WTC11 (cell line): Measurements from ENCODE around the gene KLF7. TPM values are rescaled to one million over a fixed set of nuclear protein-coding genes. Genes with fewer than 3 reads are reported as not detected.

Experiments
- ATAC-seq: fragments of 200-7000 bp; cut with Tn5 transposase; 2 replicates; pipeline ENCODE4 v1.10.0; 2021; ENCODE audit warnings: mild to moderate bottlenecking, moderate library complexity
- CTCF ChIA-PET: fragments of 300-600 bp; sonication (Branson Sonifier 250); formaldehyde crosslinking; loops from one replicate; lab custom pipeline; 2021; ENCODE audit warnings: antibody characterized with exemption; lab: Charles Lee
- POLR2A ChIA-PET: fragments of 350-600 bp; sonication (Branson Sonifier 250); formaldehyde crosslinking; loops from one replicate; lab custom pipeline; 2021; ENCODE audit warnings: antibody characterized with exemption; lab: Charles Lee
- DNase-seq: peaks from one replicate; pipeline ENCODE4 v3.0.0; 2021; ENCODE audit warnings: low spot score
- H3K27ac Mint-ChIP-seq: 2 replicates; pipeline ENCODE4 v1.8.0; 2021; ENCODE audit warnings: mixed read lengths
- H3K27me3 Mint-ChIP-seq: 2 replicates; pipeline ENCODE4 v1.8.0; 2021; ENCODE audit warnings: low read depth, mild to moderate bottlenecking, moderate library complexity, mixed read lengths
- H3K36me3 Mint-ChIP-seq: 2 replicates; pipeline ENCODE4 v1.8.0; 2021; ENCODE audit warnings: mixed read lengths
- H3K4me1 Mint-ChIP-seq: 2 replicates; pipeline ENCODE4 v1.8.0; 2022; ENCODE audit warnings: mixed read lengths
- H3K4me3 Mint-ChIP-seq: 2 replicates; pipeline ENCODE4 v1.8.0; 2021; ENCODE audit warnings: mild to moderate bottlenecking, moderate library complexity, mixed read lengths
- H3K9me3 Mint-ChIP-seq: 2 replicates; pipeline ENCODE4 v1.8.0; 2021; ENCODE audit warnings: mixed read lengths
- AFF4 ChIP-seq: sonication (generic); formaldehyde crosslinking; IDR thresholded peaks from 2 replicates; pipeline ENCODE4 v1.8.1; 2023; ENCODE audit warnings: mild to moderate bottlenecking, missing genetic modification reagents, borderline replicate concordance
- ATF6 ChIP-seq: sonication (generic); formaldehyde crosslinking; IDR thresholded peaks from 2 replicates; pipeline ENCODE4 v1.8.1; 2023; ENCODE audit warnings: mild to moderate bottlenecking, missing genetic modification reagents
- ETV6 ChIP-seq: sonication (generic); formaldehyde crosslinking; IDR thresholded peaks from 2 replicates; pipeline ENCODE4 v1.8.1; 2022; ENCODE audit warnings: mild to moderate bottlenecking, missing genetic modification reagents
- GABPB1 ChIP-seq: sonication (generic); formaldehyde crosslinking; IDR thresholded peaks from 2 replicates; pipeline ENCODE4 v1.8.1; 2023; ENCODE audit warnings: mild to moderate bottlenecking, missing genetic modification reagents
- GRHL2 ChIP-seq: fragments of 250-450 bp; sonication (Bioruptor Pico); IDR thresholded peaks from 2 replicates; pipeline ENCODE4 v1.8.0; 2022; ENCODE audit warnings: mild to moderate bottlenecking, moderate library complexity; ENCODE audit not compliant: insufficient replicate concordance, severe bottlenecking
- MXD4 ChIP-seq: fragments of 250-450 bp; sonication (Bioruptor Pico); IDR thresholded peaks from 2 replicates; pipeline ENCODE4 v1.8.0; 2021; ENCODE audit warnings: mild to moderate bottlenecking, moderate library complexity, borderline replicate concordance
- PRRX2 ChIP-seq: fragments of 250-450 bp; sonication (Bioruptor Pico); IDR thresholded peaks from 2 replicates; pipeline ENCODE4 v1.8.0; 2021; ENCODE audit warnings: mild to moderate bottlenecking
- SP1 ChIP-seq: sonication (generic); formaldehyde crosslinking; conservative IDR thresholded peaks from 2 replicates; pipeline ENCODE4 v1.8.1; 2022; ENCODE audit warnings: missing genetic modification reagents
- ZNF121 ChIP-seq: sonication (generic); formaldehyde crosslinking; IDR thresholded peaks from 2 replicates; pipeline ENCODE4 v1.8.0; 2023; ENCODE audit warnings: missing genetic modification reagents
- ZNF219 ChIP-seq: sonication (generic); formaldehyde crosslinking; IDR thresholded peaks from 2 replicates; pipeline ENCODE4 v1.8.0; 2023; ENCODE audit warnings: missing genetic modification reagents, mild to moderate bottlenecking, borderline replicate concordance
- ZNF263 ChIP-seq: sonication (generic); formaldehyde crosslinking; IDR thresholded peaks from 2 replicates; pipeline ENCODE4 v1.8.1; 2022; ENCODE audit warnings: low read depth, mild to moderate bottlenecking, moderate library complexity, missing genetic modification reagents
- ZNF317 ChIP-seq: sonication (generic); formaldehyde crosslinking; IDR thresholded peaks from 2 replicates; pipeline ENCODE4 v1.8.1; 2023; ENCODE audit warnings: low read depth, mild to moderate bottlenecking, moderate library complexity, missing genetic modification reagents, borderline replicate concordance
- ZNF512 ChIP-seq: sonication (generic); formaldehyde crosslinking; IDR thresholded peaks from 2 replicates; pipeline ENCODE4 v1.8.1; 2022; ENCODE audit warnings: missing genetic modification reagents, borderline replicate concordance
- total RNA-seq: library from RNA; stranded (reverse); gene quantifications from 3 replicates; pipeline ENCODE4 v1.2.3, GENCODE V29; 2021
- TF ChIP-seq, protein P1 (sequence below): sonication (generic); formaldehyde crosslinking; IDR thresholded peaks from 2 replicates; pipeline ENCODE4 v1.8.0; 2022; ENCODE audit warnings: missing genetic modification reagents
- TF ChIP-seq, protein P2 (sequence below): sonication (generic); formaldehyde crosslinking; IDR thresholded peaks from 2 replicates; pipeline ENCODE4 v1.8.1; 2023; ENCODE audit warnings: mild to moderate bottlenecking, missing genetic modification reagents

KLF7 gene
- total RNA-seq, 1 experiment from 2014 or later = 25.4 TPM

GRCh38 chr2:207067473-207067872 is 98.3 kb downstream of the KLF7 start:
- ATAC-seq (no peak), DNase-seq (no peak)
- Mint-ChIP-seq H3K27ac (no peak overlapping the region), H3K4me1 (peaks cover 11% of the 10 kb centered on the region), H3K9me3 (no peaks in the 10 kb centered on the region), H3K27me3 (no peaks in the 10 kb centered on the region), H3K4me3 (no peak overlapping the region), H3K36me3 (no peaks in the 10 kb centered on the region)
- ChIA-PET POLR2A (interaction anchor here (0.6 kb wide), 1 partner anchor 59 kb away, joined by 3 read pairs; no protein-coding TSS in a partner anchor), CTCF (interaction anchor here (1.4 kb wide), 1 partner anchor 24 kb away, joined by 3 read pairs; no protein-coding TSS in a partner anchor)
- no peak for TF ChIP-seq GABPB1 (CRISPR knock-in tag)
- no peak for TF ChIP-seq ATF6 (CRISPR knock-in tag)
- no peak for TF ChIP-seq SP1 (CRISPR knock-in tag)
- TF ChIP-seq ETV6 = no peak
- TF ChIP-seq ZNF512 = no peak
- TF ChIP-seq AFF4 (CRISPR knock-in tag) = no peak
- TF ChIP-seq ZNF121 (CRISPR knock-in tag) = no peak
- TF ChIP-seq, protein P1, sequence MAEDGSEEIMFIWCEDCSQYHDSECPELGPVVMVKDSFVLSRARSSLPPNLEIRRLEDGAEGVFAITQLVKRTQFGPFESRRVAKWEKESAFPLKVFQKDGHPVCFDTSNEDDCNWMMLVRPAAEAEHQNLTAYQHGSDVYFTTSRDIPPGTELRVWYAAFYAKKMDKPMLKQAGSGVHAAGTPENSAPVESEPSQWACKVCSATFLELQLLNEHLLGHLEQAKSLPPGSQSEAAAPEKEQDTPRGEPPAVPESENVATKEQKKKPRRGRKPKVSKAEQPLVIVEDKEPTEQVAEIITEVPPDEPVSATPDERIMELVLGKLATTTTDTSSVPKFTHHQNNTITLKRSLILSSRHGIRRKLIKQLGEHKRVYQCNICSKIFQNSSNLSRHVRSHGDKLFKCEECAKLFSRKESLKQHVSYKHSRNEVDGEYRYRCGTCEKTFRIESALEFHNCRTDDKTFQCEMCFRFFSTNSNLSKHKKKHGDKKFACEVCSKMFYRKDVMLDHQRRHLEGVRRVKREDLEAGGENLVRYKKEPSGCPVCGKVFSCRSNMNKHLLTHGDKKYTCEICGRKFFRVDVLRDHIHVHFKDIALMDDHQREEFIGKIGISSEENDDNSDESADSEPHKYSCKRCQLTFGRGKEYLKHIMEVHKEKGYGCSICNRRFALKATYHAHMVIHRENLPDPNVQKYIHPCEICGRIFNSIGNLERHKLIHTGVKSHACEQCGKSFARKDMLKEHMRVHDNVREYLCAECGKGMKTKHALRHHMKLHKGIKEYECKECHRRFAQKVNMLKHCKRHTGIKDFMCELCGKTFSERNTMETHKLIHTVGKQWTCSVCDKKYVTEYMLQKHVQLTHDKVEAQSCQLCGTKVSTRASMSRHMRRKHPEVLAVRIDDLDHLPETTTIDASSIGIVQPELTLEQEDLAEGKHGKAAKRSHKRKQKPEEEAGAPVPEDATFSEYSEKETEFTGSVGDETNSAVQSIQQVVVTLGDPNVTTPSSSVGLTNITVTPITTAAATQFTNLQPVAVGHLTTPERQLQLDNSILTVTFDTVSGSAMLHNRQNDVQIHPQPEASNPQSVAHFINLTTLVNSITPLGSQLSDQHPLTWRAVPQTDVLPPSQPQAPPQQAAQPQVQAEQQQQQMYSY (CRISPR knock-in tag) = no peak
- TF ChIP-seq ZNF317 (CRISPR knock-in tag) = no peak
- TF ChIP-seq ZNF219 (CRISPR knock-in tag) = no peak
- TF ChIP-seq, protein P2, sequence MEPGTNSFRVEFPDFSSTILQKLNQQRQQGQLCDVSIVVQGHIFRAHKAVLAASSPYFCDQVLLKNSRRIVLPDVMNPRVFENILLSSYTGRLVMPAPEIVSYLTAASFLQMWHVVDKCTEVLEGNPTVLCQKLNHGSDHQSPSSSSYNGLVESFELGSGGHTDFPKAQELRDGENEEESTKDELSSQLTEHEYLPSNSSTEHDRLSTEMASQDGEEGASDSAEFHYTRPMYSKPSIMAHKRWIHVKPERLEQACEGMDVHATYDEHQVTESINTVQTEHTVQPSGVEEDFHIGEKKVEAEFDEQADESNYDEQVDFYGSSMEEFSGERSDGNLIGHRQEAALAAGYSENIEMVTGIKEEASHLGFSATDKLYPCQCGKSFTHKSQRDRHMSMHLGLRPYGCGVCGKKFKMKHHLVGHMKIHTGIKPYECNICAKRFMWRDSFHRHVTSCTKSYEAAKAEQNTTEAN (CRISPR knock-in tag) = no peak
- no peak for TF ChIP-seq MXD4 (CRISPR knock-in tag)
- TF ChIP-seq GRHL2 (CRISPR knock-in tag) = no peak
- no peak for TF ChIP-seq ZNF263 (CRISPR knock-in tag)
- TF ChIP-seq PRRX2 = no peak
